ENCODE measurements around the gene SRA1. TPM values are rescaled to one million over a fixed set of nuclear protein-coding genes. Genes with fewer than 3 reads are reported as not detected.
A peak's percentile ranks its signal among the peaks of the same experiment; 100 is the strongest.

The SRA1 gene
- total and polyA plus RNA-seq, 2 of the 4 experiments (the other 2 are of a cell fraction), result 52.9 to 54.8 TPM

GRCh38 chr5:140548300-140548688 is 9.0 kb downstream of the SRA1 start:
- no CpG with 5 or more reads among the region's 5 CpGs for WGBS, 2 experiments (ENCODE audit: extremely low coverage in 2 of 2, insufficient read length in 1 of 2)
- Histone ChIP-seq H3K4ac (ENCODE audit: low read depth, low read length) (no peak overlapping the region), H3K56ac (ENCODE audit: extremely low read depth, insufficient read depth, low read length) (no peak overlapping the region), H3K23ac (ENCODE audit: low read depth, low read length) (no peak overlapping the region; the same call in 1 of the 2 replicates), H3K27ac (ENCODE audit: insufficient read depth, low read length) (peak overlapping the region; percentile 3; the same call in 1 of the 2 replicates), H3K4me3 (ENCODE audit: insufficient read depth, low read depth, low read length) (no peak overlapping the region), H2AFZ (replicated peaks; ENCODE audit: low read length, poor library complexity) (no peak overlapping the region), H3K9me3 (ENCODE audit: control insufficient read depth, insufficient read depth, low read length) (no peaks in the 10 kb centered on the region), H3K18ac (ENCODE audit: low read depth, low read length) (no peak overlapping the region), H2BK15ac (ENCODE audit: low read depth, low read length) (no peak overlapping the region), H2AK5ac (ENCODE audit: low read depth, low read length) (no peak overlapping the region), H2BK5ac (ENCODE audit: low read depth, low read length, poor library complexity, severe bottlenecking) (no peak overlapping the region), H3K36me3 (ENCODE audit: control insufficient read depth, insufficient read depth, low read length) (peaks cover 30% of the 10 kb centered on the region), H2BK120ac (ENCODE audit: low read depth, low read length) (no peak overlapping the region), H4K8ac (ENCODE audit: low read depth in 2 of 2, low read length in 2 of 2) (peak overlapping the region in 1 of 2 experiments; percentile 9; a peak in 1 of 4 replicates), H3K4me1 (ENCODE audit: control insufficient read depth, insufficient read depth, low read length) (peaks cover 14% of the 10 kb centered on the region), H2AK9ac (replicated peaks; ENCODE audit: low read depth, low read length, poor library complexity) (peak overlapping the region; percentile 13), H3K79me1 (ENCODE audit: low read depth in 1 of 2, low read length in 2 of 2) (peaks cover 7 to 58% of the 10 kb centered on the region in 2 experiments; a peak in 3 of 4 replicates), H4K91ac (ENCODE audit: insufficient read depth, low read depth, low read length) (no peak overlapping the region), H3K9ac (ENCODE audit: low read depth, low read length) (0 out of 2 replicates have a peak overlapping the region, but pooled peaks have one; percentile 9), H4K5ac (ENCODE audit: low read depth, low read length) (no peak overlapping the region), H3K4me2 (ENCODE audit: low read depth, low read length) (no peak overlapping the region; the same call in 1 of the 2 replicates), H3K14ac (replicated peaks; ENCODE audit: low read depth, low read length) (0 out of 2 replicates have a peak overlapping the region, but pooled peaks have one; percentile 1), H3K9me1 (ENCODE audit: insufficient read depth, low read length) (0 out of 2 replicates have a peak, but pooled peaks cover 3% of the 10 kb centered on the region), H4K20me1 (ENCODE audit: insufficient read depth, low read length) (peaks cover 26% of the 10 kb centered on the region), H3K27me3 (ENCODE audit: control insufficient read depth, insufficient read depth, low read length) (no peaks in the 10 kb centered on the region), H2BK20ac (ENCODE audit: low read depth, low read length) (no peak overlapping the region)
- no TSS peak for BruUV-seq (replicated peaks)
- TF ChIP-seq MAZ (IDR thresholded peaks at IDR 0.05; ENCODE audit: borderline replicate concordance, low read depth, low read length) (no peak), RCOR1 (IDR thresholded peaks at IDR 0.05; ENCODE audit: insufficient replicate concordance, low read length) (no peak), CHD1 (IDR thresholded peaks at IDR 0.05; ENCODE audit: low read depth, low read length) (no peak), FOS (IDR thresholded peaks at IDR 0.05; ENCODE audit: low read depth, low read length) (no peak), NFE2L2 (IDR thresholded peaks at IDR 0.05; ENCODE audit: low read depth, low read length) (no peak), CTCF (conservative IDR thresholded peaks at IDR 0.05; ENCODE audit: low read depth, low read length) (no peak), MAFK (IDR thresholded peaks at IDR 0.05; ENCODE audit: low read depth, low read length) (no peak), BHLHE40 (IDR thresholded peaks at IDR 0.05; ENCODE audit: low read depth, low read length) (no peak), USF2 (IDR thresholded peaks at IDR 0.05; ENCODE audit: low read depth, low read length) (no peak), RFX5 (IDR thresholded peaks at IDR 0.05; ENCODE audit: low read depth, low read length) (no peak), CEBPB (IDR thresholded peaks at IDR 0.05; ENCODE audit: low read depth, low read length) (no peak), MXI1 (IDR thresholded peaks at IDR 0.05; ENCODE audit: borderline replicate concordance, low read depth, low read length) (no peak), ELK1 (IDR thresholded peaks at IDR 0.05; ENCODE audit: borderline replicate concordance, low read depth, low read length) (no peak), RAD21 (IDR thresholded peaks at IDR 0.05; ENCODE audit: low read length) (no peak)
- ATAC-seq (ENCODE audit: low read depth) (no peak), DNase-seq (no peak)
- intact Hi-C loops (cut with micrococcal nuclease), result no loop called here
- POLR2A ChIA-PET (ENCODE audit: unreplicated experiment), result no interaction called here
- dilution Hi-C loops (cut with HindIII; ENCODE audit: low sequenced_read_pairs, unreplicated experiment), result no loop called here
- CTCF ChIA-PET, result interaction anchor here (0.8 to 2.1 kb wide), 4 partner anchors 13 to 98 kb away, joined by 3 to 8 read pairs (median 4); partner anchors contain the start of gene CD14
- in situ Hi-C loops (cut with MboI; ENCODE audit: low sequenced_read_pairs), result no loop called here

All from IMR-90 (cell line).